ENCODE data around the gene NUCB1. TPM values are rescaled to one million over a fixed set of nuclear protein-coding genes. Genes with fewer than 3 reads are reported as not detected.

NUCB1 gene
- total RNA-seq, 1 experiment from 2014 or later, result 142 TPM

DNA sequence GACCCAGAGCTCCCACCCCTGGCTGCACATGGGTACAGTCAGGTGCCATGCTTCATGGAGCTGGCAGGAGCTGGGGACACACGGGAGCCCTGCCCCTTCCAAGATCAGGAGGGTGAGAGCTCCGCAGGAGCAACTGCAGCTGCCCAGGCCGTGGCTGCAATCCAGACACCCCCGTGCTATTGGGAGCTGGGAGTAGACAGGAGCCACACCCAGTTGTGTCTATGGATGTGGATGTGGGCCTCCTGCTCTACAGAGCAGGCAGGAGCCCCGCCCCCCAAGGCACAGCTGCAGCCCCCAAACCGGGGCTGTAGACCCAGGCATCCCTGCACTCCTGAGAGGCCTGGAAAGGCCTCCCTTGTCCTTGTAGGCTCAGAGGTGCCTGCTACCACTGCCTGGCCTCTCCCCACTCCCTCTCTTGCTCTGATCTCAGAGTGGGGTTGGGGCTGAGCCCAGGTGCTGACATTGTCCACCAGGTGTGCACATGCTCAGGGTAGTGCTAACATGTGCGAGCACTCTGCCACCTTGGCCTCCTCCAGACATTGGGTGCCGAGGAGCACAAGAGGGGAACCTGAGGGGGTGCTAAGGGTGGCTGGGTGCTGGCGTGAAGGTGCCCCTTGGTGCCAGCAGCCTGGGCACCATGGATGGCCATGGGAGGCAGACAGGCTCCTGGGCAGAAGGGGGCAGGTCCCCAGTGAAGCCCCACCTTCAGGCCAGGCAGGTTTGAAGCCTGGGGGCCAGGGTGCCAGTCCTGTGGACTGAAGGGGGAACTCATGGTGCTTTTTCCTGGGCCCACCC is 46.5 kb downstream of the NUCB1 start:
- POLR2A ChIA-PET, result no interaction called here
- Mint-ChIP-seq H3K4me1 (ENCODE audit: low read depth, unreplicated experiment) (no peaks in the 10 kb centered on the region), H3K27ac (ENCODE audit: unreplicated experiment) (no peak overlapping the region), H3K27me3 (ENCODE audit: insufficient read depth, unreplicated experiment) (no peaks in the 10 kb centered on the region), H3K36me3 (ENCODE audit: insufficient read depth, unreplicated experiment) (peaks cover 6% of the 10 kb centered on the region), H3K9me3 (ENCODE audit: unreplicated experiment) (peaks cover 10% of the 10 kb centered on the region), H3K4me3 (ENCODE audit: unreplicated experiment) (no peak overlapping the region)
- TF ChIP-seq, protein P1, sequence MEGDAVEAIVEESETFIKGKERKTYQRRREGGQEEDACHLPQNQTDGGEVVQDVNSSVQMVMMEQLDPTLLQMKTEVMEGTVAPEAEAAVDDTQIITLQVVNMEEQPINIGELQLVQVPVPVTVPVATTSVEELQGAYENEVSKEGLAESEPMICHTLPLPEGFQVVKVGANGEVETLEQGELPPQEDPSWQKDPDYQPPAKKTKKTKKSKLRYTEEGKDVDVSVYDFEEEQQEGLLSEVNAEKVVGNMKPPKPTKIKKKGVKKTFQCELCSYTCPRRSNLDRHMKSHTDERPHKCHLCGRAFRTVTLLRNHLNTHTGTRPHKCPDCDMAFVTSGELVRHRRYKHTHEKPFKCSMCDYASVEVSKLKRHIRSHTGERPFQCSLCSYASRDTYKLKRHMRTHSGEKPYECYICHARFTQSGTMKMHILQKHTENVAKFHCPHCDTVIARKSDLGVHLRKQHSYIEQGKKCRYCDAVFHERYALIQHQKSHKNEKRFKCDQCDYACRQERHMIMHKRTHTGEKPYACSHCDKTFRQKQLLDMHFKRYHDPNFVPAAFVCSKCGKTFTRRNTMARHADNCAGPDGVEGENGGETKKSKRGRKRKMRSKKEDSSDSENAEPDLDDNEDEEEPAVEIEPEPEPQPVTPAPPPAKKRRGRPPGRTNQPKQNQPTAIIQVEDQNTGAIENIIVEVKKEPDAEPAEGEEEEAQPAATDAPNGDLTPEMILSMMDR (IDR thresholded peaks at IDR 0.05; ENCODE audit: insufficient read depth in 1 of 2, low read depth in 1 of 2, low read length in 1 of 2, severe bottlenecking in 1 of 2, unreplicated experiment in 1 of 2), result no peak
- Histone ChIP-seq H3K36me3 (ENCODE audit: control insufficient read depth, insufficient read depth, low read length) (no peaks in the 10 kb centered on the region; the same call in 1 of the 2 replicates), H3K4me1 (no peaks in the 10 kb centered on the region), H3K9me3 (peaks cover 20% of the 10 kb centered on the region), H3K4me3 (ENCODE audit: low read depth, low read length) (no peak overlapping the region), H3K27me3 (replicated peaks; ENCODE audit: control insufficient read depth, insufficient read depth, low read length) (no peaks in the 10 kb centered on the region)
- CTCF ChIA-PET, result no interaction called here
- BruUV-seq (replicated peaks), result no TSS peak
- no peak for DNase-seq
- intact Hi-C loops (cut with micrococcal nuclease; ENCODE audit: unreplicated experiment), result no loop called here

DNA sequence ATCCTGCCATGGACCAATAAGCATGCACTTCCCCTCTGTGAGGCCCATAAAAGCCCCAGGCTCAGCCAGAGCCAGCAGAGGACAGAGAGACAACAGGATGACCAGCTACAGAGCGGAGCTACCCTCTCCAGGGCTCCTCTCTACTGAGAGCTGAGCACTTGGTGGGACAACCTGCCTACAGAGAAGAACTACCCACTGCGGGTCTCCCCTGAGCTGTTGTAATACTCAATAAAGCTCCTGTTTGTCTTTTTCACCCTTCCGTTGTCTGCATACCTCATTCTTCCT is 47.1 kb downstream of the NUCB1 start:
- TF ChIP-seq, protein P1 (IDR thresholded peaks at IDR 0.05; ENCODE audit: insufficient read depth in 1 of 2, low read depth in 1 of 2, low read length in 1 of 2, severe bottlenecking in 1 of 2, unreplicated experiment in 1 of 2), result no peak
- Mint-ChIP-seq H3K36me3 (ENCODE audit: insufficient read depth, unreplicated experiment) (peaks cover 6% of the 10 kb centered on the region), H3K4me3 (ENCODE audit: unreplicated experiment) (no peak overlapping the region), H3K27ac (ENCODE audit: unreplicated experiment) (no peak overlapping the region), H3K27me3 (ENCODE audit: insufficient read depth, unreplicated experiment) (no peaks in the 10 kb centered on the region), H3K4me1 (ENCODE audit: low read depth, unreplicated experiment) (no peaks in the 10 kb centered on the region), H3K9me3 (ENCODE audit: unreplicated experiment) (peaks cover 10% of the 10 kb centered on the region)
- no TSS peak for BruUV-seq (replicated peaks)
- no peak for DNase-seq
- Histone ChIP-seq H3K9me3 (peaks cover 20% of the 10 kb centered on the region), H3K27me3 (replicated peaks; ENCODE audit: control insufficient read depth, insufficient read depth, low read length) (no peaks in the 10 kb centered on the region), H3K4me3 (ENCODE audit: low read depth, low read length) (no peak overlapping the region), H3K4me1 (no peaks in the 10 kb centered on the region), H3K36me3 (ENCODE audit: control insufficient read depth, insufficient read depth, low read length) (no peaks in the 10 kb centered on the region; the same call in 1 of the 2 replicates)
- ChIA-PET CTCF (no interaction called here), POLR2A (no interaction called here)
- intact Hi-C loops (cut with micrococcal nuclease; ENCODE audit: unreplicated experiment), result no loop called here

DNA sequence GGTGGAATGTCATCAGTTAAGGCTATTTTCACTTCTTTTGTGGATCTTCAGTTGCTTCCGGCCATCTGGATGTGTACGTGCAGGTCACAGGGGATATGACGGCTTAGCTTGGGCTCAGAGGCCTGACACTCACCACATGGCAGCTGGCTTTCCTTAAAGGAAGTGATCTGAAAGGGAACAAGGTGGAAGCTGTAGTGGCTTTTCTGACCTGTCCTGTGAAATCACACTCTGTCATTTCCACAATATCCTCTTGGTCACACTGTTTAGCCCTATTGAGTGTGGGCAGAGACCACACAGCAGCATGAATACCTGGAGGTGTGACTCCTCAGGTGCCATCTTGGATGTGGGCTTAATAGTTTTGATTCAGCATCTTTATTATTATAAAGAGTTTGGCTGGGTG is 50.0 kb downstream of the NUCB1 start:
- POLR2A ChIA-PET, result interaction anchor here (1.5 kb wide), 1 partner anchor 78 kb away, joined by 4 read pairs; no protein-coding TSS in a partner anchor
- intact Hi-C loops (cut with micrococcal nuclease; ENCODE audit: unreplicated experiment), result no loop called here

More for the DNA sequence above, 50.0 kb downstream of the NUCB1 start:
- H3K4me1 ChIP-seq, result peaks cover under 1% of the 10 kb centered on the region; the same call in 1 of the 2 replicates
- TF ChIP-seq, protein P1 (IDR thresholded peaks at IDR 0.05; ENCODE audit: insufficient read depth in 1 of 2, low read depth in 1 of 2, low read length in 1 of 2, severe bottlenecking in 1 of 2, unreplicated experiment in 1 of 2), result no peak
- no peak overlapping the region for H3K4me3 ChIP-seq (ENCODE audit: low read depth, low read length)
- Mint-ChIP-seq H3K4me1 (ENCODE audit: low read depth, unreplicated experiment) (no peaks in the 10 kb centered on the region), H3K36me3 (ENCODE audit: insufficient read depth, unreplicated experiment) (peaks cover 19% of the 10 kb centered on the region), H3K27me3 (ENCODE audit: insufficient read depth, unreplicated experiment) (no peaks in the 10 kb centered on the region), H3K9me3 (ENCODE audit: unreplicated experiment) (peaks cover 10% of the 10 kb centered on the region), H3K4me3 (ENCODE audit: unreplicated experiment) (no peak overlapping the region), H3K27ac (ENCODE audit: unreplicated experiment) (no peak overlapping the region)
- H3K36me3 ChIP-seq (ENCODE audit: control insufficient read depth, insufficient read depth, low read length), result no peaks in the 10 kb centered on the region; the same call in 1 of the 2 replicates
- CTCF ChIA-PET, result no interaction called here
- H3K27me3 ChIP-seq (replicated peaks; ENCODE audit: control insufficient read depth, insufficient read depth, low read length), result no peaks in the 10 kb centered on the region
- BruUV-seq (replicated peaks), result no TSS peak
- peaks cover 20% of the 10 kb centered on the region for H3K9me3 ChIP-seq
- DNase-seq, result no peak
